GM18511 (cell line): ENCODE data around the gene F13A1.

ENCODE experiments used
- ATAC-seq: cut with Tn5 transposase; IDR thresholded peaks from one replicate; pipeline ENCODE4 v1.9.1; 2021; ENCODE audit warnings: mild to moderate bottlenecking, moderate library complexity; ENCODE audit not compliant: unreplicated experiment

The F13A1 gene

GRCh38 chr6:6248651-6249050 lies 71.8 kb downstream of the F13A1 start:
- peak; percentile 63 for ATAC-seq

- peak; percentile 88 for ATAC-seq
Observed at GRCh38 chr6:6246544-6246943, 73.9 kb downstream of the F13A1 start.

- no peak for ATAC-seq
Observed at GRCh38 chr6:6244624-6245023, 75.8 kb downstream of the F13A1 start.

- ATAC-seq = no peak
Observed at GRCh38 chr6:6243846-6244245, 76.6 kb downstream of the F13A1 start.

- ATAC-seq = no peak
Observed at GRCh38 chr6:6239598-6240581, 80.6 kb downstream of the F13A1 start.

- no peak for ATAC-seq
Observed at GRCh38 chr6:6236730-6237469, 83.6 kb downstream of the F13A1 start.

GRCh38 chr6:6235786-6236185 lies 84.7 kb downstream of the F13A1 start:
- ATAC-seq = no peak

GRCh38 chr6:6234963-6235362 lies 85.5 kb downstream of the F13A1 start:
- no peak for ATAC-seq

GRCh38 chr6:6230286-6230685 lies 90.2 kb downstream of the F13A1 start:
- ATAC-seq = no peak

- no peak for ATAC-seq
Observed at GRCh38 chr6:6227896-6228295, 92.6 kb downstream of the F13A1 start.

GRCh38 chr6:6225885-6226529 lies 94.5 kb downstream of the F13A1 start:
- ATAC-seq = no peak

- no peak for ATAC-seq
Observed at GRCh38 chr6:6224933-6225486, 95.5 kb downstream of the F13A1 start.

- no peak for ATAC-seq
Observed at GRCh38 chr6:6221787-6222535, 98.5 kb downstream of the F13A1 start.

- ATAC-seq = no peak
Observed at GRCh38 chr6:6220718-6221117, 99.7 kb downstream of the F13A1 start.

- ATAC-seq = no peak
Observed at GRCh38 chr6:6219716-6220115, 100.7 kb downstream of the F13A1 start.

GRCh38 chr6:6218759-6219085 lies 101.7 kb downstream of the F13A1 start:
- ATAC-seq = no peak

- ATAC-seq = no peak
Observed at GRCh38 chr6:6217855-6218758, 102.4 kb downstream of the F13A1 start.

- ATAC-seq = no peak
Observed at GRCh38 chr6:6210994-6211393, 109.5 kb downstream of the F13A1 start.

- no peak for ATAC-seq
Observed at GRCh38 chr6:6202886-6203285, 117.6 kb downstream of the F13A1 start.

GRCh38 chr6:6201200-6201599 lies 119.3 kb downstream of the F13A1 start:
- no peak for ATAC-seq
